Measurements from ENCODE around the gene PPAN. TPM values are rescaled to one million over a fixed set of nuclear protein-coding genes. Genes with fewer than 3 reads are reported as not detected.

PPAN gene
- total RNA-seq, 1 donor from 2014 or later = 45.3 TPM

DNA sequence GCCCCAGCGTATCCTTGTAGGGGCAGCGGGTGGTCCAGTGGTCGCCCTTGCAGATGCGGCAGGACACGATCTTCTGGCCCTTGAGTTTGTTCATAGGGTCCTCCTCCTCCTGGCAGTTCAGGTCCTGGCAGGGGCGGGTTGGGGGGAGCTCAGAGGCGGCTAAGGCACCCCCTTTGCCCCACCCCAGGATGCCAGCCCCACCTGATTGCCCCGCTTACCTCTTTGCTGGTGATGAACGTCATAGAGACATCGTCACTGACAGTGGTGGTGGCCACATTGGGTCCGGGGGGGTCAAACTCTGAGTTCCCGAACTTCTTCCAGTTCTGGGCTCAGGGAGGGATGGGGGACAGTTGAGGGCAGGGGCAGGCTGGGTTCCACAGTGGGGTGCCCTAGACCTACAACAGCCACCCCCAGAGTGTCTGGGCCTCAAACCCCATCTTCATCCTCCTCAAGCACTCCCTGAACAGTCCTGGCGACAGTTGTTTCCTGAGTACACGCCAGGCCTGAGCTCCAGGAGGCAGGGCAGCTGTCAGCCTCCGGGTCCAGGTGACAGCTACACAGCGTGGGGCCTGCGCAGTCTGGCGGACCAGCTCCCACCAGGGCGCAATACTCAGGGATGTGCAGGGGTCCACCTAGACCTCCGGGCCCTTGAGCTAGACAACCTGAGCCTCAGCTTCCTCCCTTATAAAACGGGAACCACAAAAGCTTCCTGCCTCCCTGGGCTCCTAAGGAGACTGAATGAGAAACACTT, 10.9 kb downstream of the PPAN start:
- TF ChIP-seq, protein P1, sequence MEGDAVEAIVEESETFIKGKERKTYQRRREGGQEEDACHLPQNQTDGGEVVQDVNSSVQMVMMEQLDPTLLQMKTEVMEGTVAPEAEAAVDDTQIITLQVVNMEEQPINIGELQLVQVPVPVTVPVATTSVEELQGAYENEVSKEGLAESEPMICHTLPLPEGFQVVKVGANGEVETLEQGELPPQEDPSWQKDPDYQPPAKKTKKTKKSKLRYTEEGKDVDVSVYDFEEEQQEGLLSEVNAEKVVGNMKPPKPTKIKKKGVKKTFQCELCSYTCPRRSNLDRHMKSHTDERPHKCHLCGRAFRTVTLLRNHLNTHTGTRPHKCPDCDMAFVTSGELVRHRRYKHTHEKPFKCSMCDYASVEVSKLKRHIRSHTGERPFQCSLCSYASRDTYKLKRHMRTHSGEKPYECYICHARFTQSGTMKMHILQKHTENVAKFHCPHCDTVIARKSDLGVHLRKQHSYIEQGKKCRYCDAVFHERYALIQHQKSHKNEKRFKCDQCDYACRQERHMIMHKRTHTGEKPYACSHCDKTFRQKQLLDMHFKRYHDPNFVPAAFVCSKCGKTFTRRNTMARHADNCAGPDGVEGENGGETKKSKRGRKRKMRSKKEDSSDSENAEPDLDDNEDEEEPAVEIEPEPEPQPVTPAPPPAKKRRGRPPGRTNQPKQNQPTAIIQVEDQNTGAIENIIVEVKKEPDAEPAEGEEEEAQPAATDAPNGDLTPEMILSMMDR (IDR thresholded peaks at IDR 0.05; ENCODE audit: insufficient read depth, low read length, severe bottlenecking) = no peak
- no peak for FAIRE-seq
- H3K4me3 ChIP-seq (ENCODE audit: low read depth, low read length) = no peak overlapping the region
- H3K27me3 ChIP-seq (ENCODE audit: control insufficient read depth, insufficient read depth, low read length) = no peaks in the 10 kb centered on the region
- no peak for DNase-seq (ENCODE audit: low read depth)
- H3K36me3 ChIP-seq (ENCODE audit: control insufficient read depth, insufficient read depth, low read length) = peaks cover 25% of the 10 kb centered on the region

DNA sequence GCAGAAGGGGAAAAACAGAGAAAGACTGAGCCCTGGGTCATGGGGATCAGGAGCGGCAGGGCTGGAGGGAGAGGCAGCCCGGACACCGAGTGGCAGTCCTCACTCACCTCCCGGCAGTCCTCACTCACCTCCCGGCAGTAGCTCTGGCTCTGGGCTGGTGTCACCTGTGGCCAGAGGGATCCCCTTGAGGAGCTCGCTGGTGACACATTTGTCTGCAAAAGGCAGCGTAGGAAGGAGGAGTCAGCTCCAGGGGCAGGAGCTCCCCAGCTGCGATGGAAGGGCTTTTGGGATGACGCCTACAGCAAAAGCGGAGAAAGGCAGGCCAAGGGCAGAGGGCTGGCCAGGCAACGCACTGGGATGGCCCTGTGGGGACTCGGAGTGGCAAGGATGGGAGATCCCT, 12.8 kb downstream of the PPAN start:
- H3K27me3 ChIP-seq (ENCODE audit: control insufficient read depth, insufficient read depth, low read length) = no peaks in the 10 kb centered on the region
- FAIRE-seq = no peak
- no peak for DNase-seq (ENCODE audit: low read depth)
- peaks cover 25% of the 10 kb centered on the region for H3K36me3 ChIP-seq (ENCODE audit: control insufficient read depth, insufficient read depth, low read length)
- peak overlapping the region; percentile 99 for H3K4me3 ChIP-seq (ENCODE audit: low read depth, low read length)
- TF ChIP-seq, protein P1 (IDR thresholded peaks at IDR 0.05; ENCODE audit: insufficient read depth, low read length, severe bottlenecking) = no peak

DNA sequence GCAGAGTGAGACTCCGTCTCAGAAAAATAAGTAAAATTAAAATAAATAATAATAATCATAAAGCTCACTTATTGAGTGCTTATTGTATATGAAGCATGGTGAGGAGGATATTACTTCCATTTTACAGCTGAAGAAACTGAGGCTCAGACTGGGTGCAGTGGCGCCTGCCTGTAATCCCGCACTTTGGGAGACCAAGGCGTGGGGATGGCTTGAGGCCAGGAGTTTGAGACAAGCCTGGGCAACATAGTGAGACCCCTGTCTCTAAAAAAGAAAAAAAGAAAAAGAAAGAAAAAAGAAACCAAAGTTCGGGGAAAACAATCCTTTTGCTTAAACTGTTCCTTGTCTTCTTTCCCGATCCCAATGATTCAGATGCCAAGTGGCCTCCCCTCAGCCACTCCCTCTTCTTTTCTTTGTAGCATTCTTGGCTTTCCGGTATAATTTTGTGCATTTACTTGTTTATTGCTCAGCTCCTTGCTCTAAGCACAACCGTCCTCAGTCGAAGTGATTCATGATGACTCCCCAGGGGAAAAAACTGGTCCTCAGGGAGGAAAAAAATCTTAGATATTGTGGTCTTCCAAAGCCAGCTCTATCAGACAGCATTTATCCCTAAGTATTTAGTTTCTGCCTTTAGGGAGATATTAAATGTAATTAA, 14.5 kb downstream of the PPAN start:
- FAIRE-seq = no peak
- DNase-seq (ENCODE audit: low read depth) = peak; percentile 92
- H3K36me3 ChIP-seq (ENCODE audit: control insufficient read depth, insufficient read depth, low read length) = peaks cover 17% of the 10 kb centered on the region
- no peaks in the 10 kb centered on the region for H3K27me3 ChIP-seq (ENCODE audit: control insufficient read depth, insufficient read depth, low read length)
- TF ChIP-seq, protein P1 (IDR thresholded peaks at IDR 0.05; ENCODE audit: insufficient read depth, low read length, severe bottlenecking) = no peak
- H3K4me3 ChIP-seq (ENCODE audit: low read depth, low read length) = no peak overlapping the region

DNA sequence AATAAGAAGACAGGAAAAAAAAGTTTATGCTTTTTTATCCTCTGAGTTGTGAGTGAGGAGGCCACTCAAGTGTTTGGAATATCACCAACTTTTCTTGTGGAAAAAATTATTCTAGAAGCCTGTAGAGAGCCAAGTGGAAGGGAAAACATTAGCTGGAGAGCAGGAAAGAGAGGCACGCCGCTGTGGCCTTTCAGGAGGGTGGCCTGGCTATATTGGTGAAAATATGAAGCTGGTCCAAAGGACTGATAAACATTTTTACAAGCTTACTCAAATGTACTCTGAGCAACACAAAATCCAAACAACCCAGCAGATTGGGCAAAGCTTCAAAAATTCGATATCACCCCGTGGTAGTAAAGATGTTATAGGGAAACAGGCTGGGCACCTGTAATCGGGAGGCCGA, 15.9 kb downstream of the PPAN start:
- DNase-seq (ENCODE audit: low read depth) (no peak), FAIRE-seq (no peak)
- TF ChIP-seq, protein P1 (IDR thresholded peaks at IDR 0.05; ENCODE audit: insufficient read depth, low read length, severe bottlenecking) = no peak
- H3K4me3 ChIP-seq (ENCODE audit: low read depth, low read length) = no peak overlapping the region
- H3K27me3 ChIP-seq (ENCODE audit: control insufficient read depth, insufficient read depth, low read length) = no peaks in the 10 kb centered on the region
- peaks cover 7% of the 10 kb centered on the region for H3K36me3 ChIP-seq (ENCODE audit: control insufficient read depth, insufficient read depth, low read length)

DNA sequence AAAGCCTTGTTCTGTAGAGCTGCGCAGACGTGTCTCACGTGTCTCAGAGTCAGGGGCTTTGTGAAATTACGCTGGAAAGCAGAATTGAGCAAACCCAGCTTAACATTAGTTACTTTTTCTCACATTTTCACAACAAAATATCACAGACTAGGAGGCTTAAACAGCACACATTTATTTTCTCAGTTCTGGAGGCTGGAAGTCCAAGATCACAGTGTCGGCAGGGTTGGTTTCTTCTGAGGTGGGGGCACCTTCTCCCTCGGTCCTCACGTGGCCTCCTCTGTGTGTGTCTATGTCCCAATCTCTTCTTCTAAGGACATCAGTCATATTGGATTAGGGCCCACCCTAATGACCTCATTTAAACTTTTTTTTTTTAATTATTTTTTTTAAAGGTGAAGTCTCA, 18.3 kb downstream of the PPAN start:
- H3K4me3 ChIP-seq (ENCODE audit: low read depth, low read length) = no peak overlapping the region
- no peaks in the 10 kb centered on the region for H3K27me3 ChIP-seq (ENCODE audit: control insufficient read depth, insufficient read depth, low read length)
- no peak for DNase-seq (ENCODE audit: low read depth)
- H3K36me3 ChIP-seq (ENCODE audit: control insufficient read depth, insufficient read depth, low read length) = peaks cover 1% of the 10 kb centered on the region
- no peak for FAIRE-seq
- TF ChIP-seq, protein P1 (IDR thresholded peaks at IDR 0.05; ENCODE audit: insufficient read depth, low read length, severe bottlenecking) = no peak

Measured in bronchial epithelial cell (primary cell).